Fibroblast of lung (primary cell): Measurements from ENCODE around the gene CSKMT.

ENCODE experiments used
- CTCF ChIP-seq, 2 donors: IDR thresholded peaks in 1 of 2; conservative IDR thresholded peaks in 1 of 2; 1 replicate in 1 of 2; 2 replicates in 1 of 2; pipeline ENCODE4 v1.5.1; 2011 to 2012; ENCODE audit warnings: low read length in 2 of 2, control low read depth in 1 of 2, inconsistent platforms in 1 of 2, low read depth in 1 of 2, mild to moderate bottlenecking in 1 of 2
- EZH2 ChIP-seq: IDR thresholded peaks from 2 replicates; pipeline ENCODE4 v1.5.1; 2012; ENCODE audit warnings: low read length, control low read depth, mild to moderate bottlenecking; ENCODE audit errors: missing control alignments

- TF ChIP-seq EZH2 (no peak), CTCF (conservative IDR thresholded peaks at IDR 0.05 in 1 of 2, IDR thresholded peaks at IDR 0.05 in 1 of 2; ENCODE audit: low read depth in 1 of 2, low read length in 2 of 2) (no peak)
Measured at GRCh38 chr11:62665599-62666258, 617 bp downstream of the CSKMT start.
